ENCODE results near the gene SAV1.

SAV1 gene

GRCh38 chr14:50605766-50606165, 62.3 kb downstream of the SAV1 start:
- no peak for DNase-seq

GRCh38 chr14:50603565-50603964, 64.5 kb downstream of the SAV1 start:
- DNase-seq, result no peak

GRCh38 chr14:50602035-50602434, 66.1 kb downstream of the SAV1 start:
- DNase-seq, result no peak

GRCh38 chr14:50601394-50601793, 66.7 kb downstream of the SAV1 start:
- DNase-seq, result no peak

GRCh38 chr14:50600849-50601248, 67.3 kb downstream of the SAV1 start:
- DNase-seq, result no peak

GRCh38 chr14:50599700-50600444, 68.2 kb downstream of the SAV1 start:
- DNase-seq, result peak in 1 of 2 experiments; percentile 57

- no peak for DNase-seq
Measured at GRCh38 chr14:50598765-50599164, 69.3 kb downstream of the SAV1 start.

- no peak for DNase-seq
Measured at GRCh38 chr14:50594577-50595316, 73.4 kb downstream of the SAV1 start.

GRCh38 chr14:50590464-50590863, 77.6 kb downstream of the SAV1 start:
- DNase-seq, result peak in 1 of 2 experiments; percentile 28

All from NCI-H524 (cell line).